Spleen (tissue), 7 donors: ENCODE measurements around the gene UACA.

Experiments
- CTCF ChIP-seq, 11 experiments: fragments of 200-600 bp in 7 of 11; fragments of 450-650 bp in 4 of 11; sonication (generic) in 4 of 11; IDR thresholded peaks in 8 of 11; conservative IDR thresholded peaks in 3 of 11; 1 replicate in 7 of 11; 2 replicates in 4 of 11; pipeline versions ENCODE4 v1.4.0 to v1.8.0; 2016 to 2021; ENCODE audit warnings: antibody characterized with exemption in 11 of 11, inconsistent platforms in 4 of 11, mild to moderate bottlenecking in 1 of 11
- POLR2A ChIP-seq, 3 donors: fragments of 450-650 bp; IDR thresholded peaks; one replicate each; pipeline ENCODE4 v1.5.1; 2017; ENCODE audit warnings: antibody characterized with exemption in 3 of 3, mild to moderate bottlenecking in 1 of 3
- donor health status: DM: no; HTN: no; CAD: no; lungs with moderate emphysema.
- donor health status: DM: no; HTN: no; CAD: no.
- donor health status: DM: no; HTN: no; CAD: no.

GRCh38 chr15:70625011-70625410 lies 138.3 kb downstream of the UACA start:
- TF ChIP-seq CTCF (IDR thresholded peaks at IDR 0.05 in 8 of 11, conservative IDR thresholded peaks at IDR 0.05 in 3 of 11), result no peak
- TF ChIP-seq POLR2A (IDR thresholded peaks at IDR 0.05), result no peak
